GM23338 (cell line): Measurements from ENCODE around the gene PHKG2. TPM values are rescaled to one million over a fixed set of nuclear protein-coding genes. Genes with fewer than 3 reads are reported as not detected.

Source experiments
- ATAC-seq: fragments of 200-7000 bp; cut with Tn5 transposase; 3 replicates; pipeline ENCODE4 v1.9.1; 2020
- DNase-seq: peaks from one replicate; pipeline ENCODE4 v3.0.0-alpha.2; 2015; ENCODE audit warnings: low spot score
- H2AFZ ChIP-seq: fragments of 200-600 bp; sonication (generic); 2 replicates; pipeline ENCODE4 v1.8.0; 2016; ENCODE audit warnings: antibody characterized with exemption, mild to moderate bottlenecking, moderate library complexity
- H3F3A ChIP-seq: fragments of 200-600 bp; sonication (generic); replicated peaks from 2 replicates; pipeline ENCODE4 v1.8.0; 2017; ENCODE audit warnings: antibody characterized with exemption, mixed run types, low read depth
- H3K27ac ChIP-seq: fragments of 200-600 bp; sonication (generic); 2 replicates; pipeline ENCODE4 v1.6.1; 2016; ENCODE audit warnings: low read depth
- H3K27me3 ChIP-seq: fragments of 200-600 bp; sonication (generic); 2 replicates; pipeline ENCODE4 v1.8.0; 2016; ENCODE audit warnings: mild to moderate bottlenecking, mixed run types, moderate library complexity; ENCODE audit not compliant: insufficient read depth
- H3K36me3 ChIP-seq: fragments of 200-600 bp; sonication (generic); 2 replicates; pipeline ENCODE4 v1.8.0; 2016; ENCODE audit warnings: mild to moderate bottlenecking; ENCODE audit not compliant: insufficient read depth
- H3K4me1 ChIP-seq: fragments of 200-600 bp; sonication (generic); 2 replicates; pipeline ENCODE4 v1.8.0; 2016; ENCODE audit warnings: mild to moderate bottlenecking, moderate library complexity; ENCODE audit not compliant: insufficient read depth
- H3K4me2 ChIP-seq: fragments of 200-600 bp; sonication (generic); 2 replicates; pipeline ENCODE4 v1.7.1; 2017; ENCODE audit warnings: mixed run types
- H3K4me3 ChIP-seq: fragments of 200-600 bp; sonication (generic); 2 replicates; pipeline ENCODE4 v1.6.1; 2016; ENCODE audit warnings: mixed run types
- H3K79me2 ChIP-seq: fragments of 200-600 bp; sonication (generic); replicated peaks from 2 replicates; pipeline ENCODE4 v1.8.0; 2017; ENCODE audit warnings: mild to moderate bottlenecking; ENCODE audit not compliant: insufficient read depth
- H3K9me2 ChIP-seq: fragments of 200-600 bp; sonication (generic); 2 replicates; pipeline ENCODE4 v1.8.0; 2017; ENCODE audit not compliant: insufficient read depth
- H4K20me1 ChIP-seq: fragments of 200-600 bp; sonication (generic); replicated peaks from 2 replicates; pipeline ENCODE4 v1.8.0; 2017; ENCODE audit warnings: mild to moderate bottlenecking; ENCODE audit not compliant: insufficient read depth
- H3K27ac Mint-ChIP-seq: 2 replicates; pipeline ENCODE4 v1.8.0; 2020; ENCODE audit warnings: inconsistent platforms, mild to moderate bottlenecking, moderate library complexity, mixed read lengths
- H3K27me3 Mint-ChIP-seq: 3 replicates; pipeline ENCODE4 v1.8.0; 2022; ENCODE audit warnings: low read depth, mild to moderate bottlenecking, moderate library complexity, mixed read lengths, inconsistent platforms; ENCODE audit not compliant: insufficient read depth, poor library complexity
- H3K36me3 Mint-ChIP-seq: 3 replicates; pipeline ENCODE4 v1.8.0; 2021; ENCODE audit warnings: low read depth, mild to moderate bottlenecking, inconsistent platforms, moderate library complexity, mixed read lengths
- H3K4me1 Mint-ChIP-seq: 3 replicates; pipeline ENCODE4 v1.8.0; 2020; ENCODE audit warnings: mild to moderate bottlenecking, inconsistent platforms, mixed read lengths
- H3K4me3 Mint-ChIP-seq: 3 replicates; pipeline ENCODE4 v1.8.0; 2021; ENCODE audit warnings: moderate library complexity, mild to moderate bottlenecking, inconsistent platforms, mixed read lengths
- H3K9me3 Mint-ChIP-seq: 3 replicates; pipeline ENCODE4 v1.8.0; 2020; ENCODE audit warnings: moderate library complexity, mild to moderate bottlenecking, inconsistent platforms, mixed read lengths
- CREB1 ChIP-seq: fragments of 250-450 bp; sonication (Bioruptor Pico); IDR thresholded peaks from 2 replicates; pipeline ENCODE4 v1.5.0; 2020; ENCODE audit warnings: low read depth, mild to moderate bottlenecking, moderate library complexity
- EZH2 ChIP-seq: fragments of 200-600 bp; sonication (generic); IDR thresholded peaks from one replicate; pipeline ENCODE4 v1.8.0; 2017; ENCODE audit warnings: antibody characterized with exemption, mild to moderate bottlenecking, low read depth; ENCODE audit not compliant: unreplicated experiment
- JUNB ChIP-seq: IDR thresholded peaks from one replicate; pipeline ENCODE4 v1.6.1; 2016; ENCODE audit warnings: antibody characterized with exemption; ENCODE audit not compliant: unreplicated experiment
- NANOG ChIP-seq: IDR thresholded peaks from 2 replicates; pipeline ENCODE4 v1.6.1; 2016; ENCODE audit warnings: antibody characterized with exemption, borderline replicate concordance
- REST ChIP-seq: IDR thresholded peaks from one replicate; pipeline ENCODE4 v1.6.1; 2018; ENCODE audit warnings: antibody characterized with exemption; ENCODE audit not compliant: unreplicated experiment
- ZNF331 ChIP-seq: fragments of 250-450 bp; sonication (Bioruptor Pico); IDR thresholded peaks from 2 replicates; pipeline ENCODE4 v1.5.0; 2020; ENCODE audit warnings: low read depth, mild to moderate bottlenecking, moderate library complexity
- ZNF462 ChIP-seq: fragments of 250-450 bp; sonication (Bioruptor Pico); IDR thresholded peaks from 2 replicates; pipeline ENCODE4 v1.5.0; 2020; ENCODE audit warnings: mild to moderate bottlenecking, moderate library complexity
- polyA plus RNA-seq: library from polyadenylated mRNA; unstranded; fragments of >200 nt; fragmentation: Nextera tagmentation; extraction: Ambion mirVana; gene quantifications from 2 replicates; pipeline ENCODE4 v1.2.1, GENCODE V29; 2016
- total RNA-seq: library from RNA; depleted of rRNA; stranded (reverse); fragments of >200 nt; shearing (Covaris generic); gene quantifications from 2 replicates; pipeline ENCODE4 v1.2.3, GENCODE V29; 2014
- TF ChIP-seq, protein P1 (sequence below): IDR thresholded peaks from 2 replicates; pipeline ENCODE4 v1.6.1; 2016; ENCODE audit warnings: antibody characterized with exemption

Gene PHKG2
- total and polyA plus RNA-seq, 2 experiments from 2014 or later: 26.9 to 27.0 TPM

- TF ChIP-seq, protein P1, sequence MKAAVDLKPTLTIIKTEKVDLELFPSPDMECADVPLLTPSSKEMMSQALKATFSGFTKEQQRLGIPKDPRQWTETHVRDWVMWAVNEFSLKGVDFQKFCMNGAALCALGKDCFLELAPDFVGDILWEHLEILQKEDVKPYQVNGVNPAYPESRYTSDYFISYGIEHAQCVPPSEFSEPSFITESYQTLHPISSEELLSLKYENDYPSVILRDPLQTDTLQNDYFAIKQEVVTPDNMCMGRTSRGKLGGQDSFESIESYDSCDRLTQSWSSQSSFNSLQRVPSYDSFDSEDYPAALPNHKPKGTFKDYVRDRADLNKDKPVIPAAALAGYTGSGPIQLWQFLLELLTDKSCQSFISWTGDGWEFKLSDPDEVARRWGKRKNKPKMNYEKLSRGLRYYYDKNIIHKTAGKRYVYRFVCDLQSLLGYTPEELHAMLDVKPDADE: no peak
- no peak for TF ChIP-seq REST
- TF ChIP-seq EZH2: no peak
- TF ChIP-seq ZNF331 (CRISPR knock-in tag): no peak
Observed at GRCh38 chr16:30750201-30750600, 2.0 kb downstream of the PHKG2 start (continued).

- Histone ChIP-seq H3K4me1 (peaks cover 7% of the 10 kb centered on the region; the same call in 1 of the 2 replicates), H2AFZ (no peak overlapping the region), H3F3A (no peaks in the 10 kb centered on the region; the same call in 1 of the 2 replicates), H3K27me3 (no peaks in the 10 kb centered on the region), H3K27ac (no peak overlapping the region), H3K4me3 (no peak overlapping the region), H3K9me2 (no peaks in the 10 kb centered on the region), H3K79me2 (peaks cover 15% of the 10 kb centered on the region), H3K36me3 (peaks cover 11% of the 10 kb centered on the region; the same call in 1 of the 2 replicates), H3K4me2 (no peak overlapping the region), H4K20me1 (no peaks in the 10 kb centered on the region; the same call in 1 of the 2 replicates)
- DNase-seq (no peak), ATAC-seq (no peak)
- Mint-ChIP-seq H3K27me3 (peaks cover 16% of the 10 kb centered on the region), H3K9me3 (no peaks in the 10 kb centered on the region), H3K4me3 (peak overlapping the region; percentile 9; the same call in 1 of the 3 replicates), H3K36me3 (peaks cover 41% of the 10 kb centered on the region), H3K27ac (no peak overlapping the region), H3K4me1 (peaks cover 8% of the 10 kb centered on the region)
- no peak for TF ChIP-seq CREB1 (CRISPR knock-in tag)
- no peak for TF ChIP-seq ZNF462
- no peak for TF ChIP-seq REST
- TF ChIP-seq, protein P1: no peak
- no peak for TF ChIP-seq NANOG
- TF ChIP-seq JUNB: no peak
Observed at GRCh38 chr16:30750876-30751465, 2.7 kb downstream of the PHKG2 start.
